SK-N-SH (cell line): ENCODE data around the gene ZBTB38.

Experiments
- EZH2phosphoT487 ChIP-seq: fragments of 200-600 bp; sonication (generic); IDR thresholded peaks from 2 replicates; pipeline ENCODE4 v1.6.1; 2017; ENCODE audit warnings: low read depth, mixed run types, mild to moderate bottlenecking, antibody characterized with exemption, moderate library complexity, borderline replicate concordance
- POLR2AphosphoS5 ChIP-seq: IDR thresholded peaks from 2 replicates; pipeline ENCODE4 v1.6.1; 2012; ENCODE audit warnings: low read depth, low read length
- RAD21 ChIP-seq: IDR thresholded peaks from 2 replicates; pipeline ENCODE4 v1.6.1; 2012; ENCODE audit warnings: mild to moderate bottlenecking, low read length
- RCOR1 ChIP-seq: fragments of 150-350 bp; IDR thresholded peaks from 2 replicates; pipeline ENCODE4 v1.6.1; 2017; ENCODE audit warnings: antibody characterized with exemption, low read length
- RFX5 ChIP-seq: IDR thresholded peaks from 2 replicates; pipeline ENCODE4 v1.6.1; 2012; ENCODE audit warnings: mild to moderate bottlenecking, improper control_type of control experiment, low read length
- RXRA ChIP-seq: IDR thresholded peaks from 2 replicates; pipeline ENCODE4 v1.4.0; 2012; ENCODE audit warnings: low read depth, mild to moderate bottlenecking, borderline replicate concordance
- SIN3A ChIP-seq: IDR thresholded peaks from 2 replicates; pipeline ENCODE4 v1.6.1; 2012; ENCODE audit warnings: low read depth, mild to moderate bottlenecking, low read length, moderate library complexity, borderline replicate concordance
- TF ChIP-seq, protein P1 (sequence below): fragments of 200-600 bp; sonication (generic); IDR thresholded peaks from 2 replicates; pipeline ENCODE4 v1.6.1; 2017; ENCODE audit warnings: antibody characterized with exemption, mild to moderate bottlenecking, moderate library complexity
- TF ChIP-seq, protein P2 (sequence below): IDR thresholded peaks from 2 replicates; pipeline ENCODE4 v1.4.0; 2012; ENCODE audit warnings: low read depth
- TF ChIP-seq, protein P3 (sequence below): IDR thresholded peaks from 2 replicates; pipeline ENCODE4 v1.4.0; 2012; ENCODE audit warnings: low read depth, borderline replicate concordance
- TF ChIP-seq, protein P4 (sequence below): IDR thresholded peaks from 2 replicates; pipeline ENCODE4 v1.4.0; 2012; ENCODE audit warnings: low read depth, borderline replicate concordance
- TF ChIP-seq, protein P5 (sequence below): fragments of 150-350 bp; IDR thresholded peaks from 2 replicates; pipeline ENCODE4 v1.6.1; 2016; ENCODE audit warnings: mild to moderate bottlenecking, low read depth, low read length

DNA sequence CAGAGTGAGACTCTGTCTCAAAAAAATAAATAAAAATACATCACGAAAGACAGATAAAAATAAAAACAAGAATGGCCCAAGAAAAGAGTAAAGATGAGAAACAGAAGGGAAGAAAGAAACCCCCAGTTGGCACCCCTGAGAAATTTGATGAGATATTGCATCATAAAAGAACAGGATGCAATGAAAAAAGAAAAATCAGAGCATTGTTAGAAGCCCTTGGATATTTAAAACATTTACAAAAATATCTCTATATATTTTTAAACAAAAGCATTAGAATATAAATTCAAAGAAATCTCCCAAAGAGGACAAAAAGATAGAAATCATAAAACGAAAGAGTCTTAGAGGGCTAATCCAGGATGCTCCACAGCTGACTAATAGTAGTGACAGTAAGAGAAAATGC lies 18.6 kb upstream of the ZBTB38 start:
- TF ChIP-seq RXRA (no peak), POLR2AphosphoS5 (no peak), RFX5 (no peak), RCOR1 (no peak), EZH2phosphoT487 (no peak), SIN3A (no peak), RAD21 (no peak)
- TF ChIP-seq, protein P1, sequence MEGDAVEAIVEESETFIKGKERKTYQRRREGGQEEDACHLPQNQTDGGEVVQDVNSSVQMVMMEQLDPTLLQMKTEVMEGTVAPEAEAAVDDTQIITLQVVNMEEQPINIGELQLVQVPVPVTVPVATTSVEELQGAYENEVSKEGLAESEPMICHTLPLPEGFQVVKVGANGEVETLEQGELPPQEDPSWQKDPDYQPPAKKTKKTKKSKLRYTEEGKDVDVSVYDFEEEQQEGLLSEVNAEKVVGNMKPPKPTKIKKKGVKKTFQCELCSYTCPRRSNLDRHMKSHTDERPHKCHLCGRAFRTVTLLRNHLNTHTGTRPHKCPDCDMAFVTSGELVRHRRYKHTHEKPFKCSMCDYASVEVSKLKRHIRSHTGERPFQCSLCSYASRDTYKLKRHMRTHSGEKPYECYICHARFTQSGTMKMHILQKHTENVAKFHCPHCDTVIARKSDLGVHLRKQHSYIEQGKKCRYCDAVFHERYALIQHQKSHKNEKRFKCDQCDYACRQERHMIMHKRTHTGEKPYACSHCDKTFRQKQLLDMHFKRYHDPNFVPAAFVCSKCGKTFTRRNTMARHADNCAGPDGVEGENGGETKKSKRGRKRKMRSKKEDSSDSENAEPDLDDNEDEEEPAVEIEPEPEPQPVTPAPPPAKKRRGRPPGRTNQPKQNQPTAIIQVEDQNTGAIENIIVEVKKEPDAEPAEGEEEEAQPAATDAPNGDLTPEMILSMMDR = no peak
- TF ChIP-seq, protein P2, sequence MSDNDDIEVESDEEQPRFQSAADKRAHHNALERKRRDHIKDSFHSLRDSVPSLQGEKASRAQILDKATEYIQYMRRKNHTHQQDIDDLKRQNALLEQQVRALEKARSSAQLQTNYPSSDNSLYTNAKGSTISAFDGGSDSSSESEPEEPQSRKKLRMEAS = no peak
- TF ChIP-seq, protein P3, sequence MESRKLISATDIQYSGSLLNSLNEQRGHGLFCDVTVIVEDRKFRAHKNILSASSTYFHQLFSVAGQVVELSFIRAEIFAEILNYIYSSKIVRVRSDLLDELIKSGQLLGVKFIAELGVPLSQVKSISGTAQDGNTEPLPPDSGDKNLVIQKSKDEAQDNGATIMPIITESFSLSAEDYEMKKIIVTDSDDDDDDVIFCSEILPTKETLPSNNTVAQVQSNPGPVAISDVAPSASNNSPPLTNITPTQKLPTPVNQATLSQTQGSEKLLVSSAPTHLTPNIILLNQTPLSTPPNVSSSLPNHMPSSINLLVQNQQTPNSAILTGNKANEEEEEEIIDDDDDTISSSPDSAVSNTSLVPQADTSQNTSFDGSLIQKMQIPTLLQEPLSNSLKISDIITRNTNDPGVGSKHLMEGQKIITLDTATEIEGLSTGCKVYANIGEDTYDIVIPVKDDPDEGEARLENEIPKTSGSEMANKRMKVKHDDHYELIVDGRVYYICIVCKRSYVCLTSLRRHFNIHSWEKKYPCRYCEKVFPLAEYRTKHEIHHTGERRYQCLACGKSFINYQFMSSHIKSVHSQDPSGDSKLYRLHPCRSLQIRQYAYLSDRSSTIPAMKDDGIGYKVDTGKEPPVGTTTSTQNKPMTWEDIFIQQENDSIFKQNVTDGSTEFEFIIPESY = no peak
- TF ChIP-seq, protein P4, sequence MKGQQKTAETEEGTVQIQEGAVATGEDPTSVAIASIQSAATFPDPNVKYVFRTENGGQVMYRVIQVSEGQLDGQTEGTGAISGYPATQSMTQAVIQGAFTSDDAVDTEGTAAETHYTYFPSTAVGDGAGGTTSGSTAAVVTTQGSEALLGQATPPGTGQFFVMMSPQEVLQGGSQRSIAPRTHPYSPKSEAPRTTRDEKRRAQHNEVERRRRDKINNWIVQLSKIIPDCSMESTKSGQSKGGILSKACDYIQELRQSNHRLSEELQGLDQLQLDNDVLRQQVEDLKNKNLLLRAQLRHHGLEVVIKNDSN = no peak
- TF ChIP-seq, protein P5, sequence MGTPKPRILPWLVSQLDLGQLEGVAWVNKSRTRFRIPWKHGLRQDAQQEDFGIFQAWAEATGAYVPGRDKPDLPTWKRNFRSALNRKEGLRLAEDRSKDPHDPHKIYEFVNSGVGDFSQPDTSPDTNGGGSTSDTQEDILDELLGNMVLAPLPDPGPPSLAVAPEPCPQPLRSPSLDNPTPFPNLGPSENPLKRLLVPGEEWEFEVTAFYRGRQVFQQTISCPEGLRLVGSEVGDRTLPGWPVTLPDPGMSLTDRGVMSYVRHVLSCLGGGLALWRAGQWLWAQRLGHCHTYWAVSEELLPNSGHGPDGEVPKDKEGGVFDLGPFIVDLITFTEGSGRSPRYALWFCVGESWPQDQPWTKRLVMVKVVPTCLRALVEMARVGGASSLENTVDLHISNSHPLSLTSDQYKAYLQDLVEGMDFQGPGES = no peak
